GM23338 (cell line): ENCODE measurements around the gene DUSP8. TPM values are rescaled to one million over a fixed set of nuclear protein-coding genes. Genes with fewer than 3 reads are reported as not detected.

Experiments
- ATAC-seq: fragments of 200-7000 bp; cut with Tn5 transposase; 3 replicates; pipeline ENCODE4 v1.9.1; 2020
- DNase-seq: peaks from one replicate; pipeline ENCODE4 v3.0.0-alpha.2; 2015; ENCODE audit warnings: low spot score
- H2AFZ ChIP-seq: fragments of 200-600 bp; sonication (generic); 2 replicates; pipeline ENCODE4 v1.8.0; 2016; ENCODE audit warnings: antibody characterized with exemption, mild to moderate bottlenecking, moderate library complexity
- H3F3A ChIP-seq: fragments of 200-600 bp; sonication (generic); replicated peaks from 2 replicates; pipeline ENCODE4 v1.8.0; 2017; ENCODE audit warnings: antibody characterized with exemption, mixed run types, low read depth
- H3K27ac ChIP-seq: fragments of 200-600 bp; sonication (generic); 2 replicates; pipeline ENCODE4 v1.6.1; 2016; ENCODE audit warnings: low read depth
- H3K27me3 ChIP-seq: fragments of 200-600 bp; sonication (generic); 2 replicates; pipeline ENCODE4 v1.8.0; 2016; ENCODE audit warnings: mild to moderate bottlenecking, mixed run types, moderate library complexity; ENCODE audit not compliant: insufficient read depth
- H3K36me3 ChIP-seq: fragments of 200-600 bp; sonication (generic); 2 replicates; pipeline ENCODE4 v1.8.0; 2016; ENCODE audit warnings: mild to moderate bottlenecking; ENCODE audit not compliant: insufficient read depth
- H3K4me1 ChIP-seq: fragments of 200-600 bp; sonication (generic); 2 replicates; pipeline ENCODE4 v1.8.0; 2016; ENCODE audit warnings: mild to moderate bottlenecking, moderate library complexity; ENCODE audit not compliant: insufficient read depth
- H3K4me2 ChIP-seq: fragments of 200-600 bp; sonication (generic); 2 replicates; pipeline ENCODE4 v1.7.1; 2017; ENCODE audit warnings: mixed run types
- H3K4me3 ChIP-seq: fragments of 200-600 bp; sonication (generic); 2 replicates; pipeline ENCODE4 v1.6.1; 2016; ENCODE audit warnings: mixed run types
- H3K79me2 ChIP-seq: fragments of 200-600 bp; sonication (generic); replicated peaks from 2 replicates; pipeline ENCODE4 v1.8.0; 2017; ENCODE audit warnings: mild to moderate bottlenecking; ENCODE audit not compliant: insufficient read depth
- H3K9me2 ChIP-seq: fragments of 200-600 bp; sonication (generic); 2 replicates; pipeline ENCODE4 v1.8.0; 2017; ENCODE audit not compliant: insufficient read depth
- H4K20me1 ChIP-seq: fragments of 200-600 bp; sonication (generic); replicated peaks from 2 replicates; pipeline ENCODE4 v1.8.0; 2017; ENCODE audit warnings: mild to moderate bottlenecking; ENCODE audit not compliant: insufficient read depth
- H3K27ac Mint-ChIP-seq: 2 replicates; pipeline ENCODE4 v1.8.0; 2020; ENCODE audit warnings: inconsistent platforms, mild to moderate bottlenecking, moderate library complexity, mixed read lengths
- H3K27me3 Mint-ChIP-seq: 3 replicates; pipeline ENCODE4 v1.8.0; 2022; ENCODE audit warnings: low read depth, mild to moderate bottlenecking, moderate library complexity, mixed read lengths, inconsistent platforms; ENCODE audit not compliant: insufficient read depth, poor library complexity
- H3K36me3 Mint-ChIP-seq: 3 replicates; pipeline ENCODE4 v1.8.0; 2021; ENCODE audit warnings: low read depth, mild to moderate bottlenecking, inconsistent platforms, moderate library complexity, mixed read lengths
- H3K4me1 Mint-ChIP-seq: 3 replicates; pipeline ENCODE4 v1.8.0; 2020; ENCODE audit warnings: mild to moderate bottlenecking, inconsistent platforms, mixed read lengths
- H3K4me3 Mint-ChIP-seq: 3 replicates; pipeline ENCODE4 v1.8.0; 2021; ENCODE audit warnings: moderate library complexity, mild to moderate bottlenecking, inconsistent platforms, mixed read lengths
- H3K9me3 Mint-ChIP-seq: 3 replicates; pipeline ENCODE4 v1.8.0; 2020; ENCODE audit warnings: moderate library complexity, mild to moderate bottlenecking, inconsistent platforms, mixed read lengths
- CREB1 ChIP-seq: fragments of 250-450 bp; sonication (Bioruptor Pico); IDR thresholded peaks from 2 replicates; pipeline ENCODE4 v1.5.0; 2020; ENCODE audit warnings: low read depth, mild to moderate bottlenecking, moderate library complexity
- CTCF ChIP-seq, 2 experiments: fragments of 200-600 bp in 1 of 2; sonication (generic) in 1 of 2; conservative IDR thresholded peaks; 2 replicates each; pipeline versions ENCODE4 v1.5.1 to v1.6.1; 2016 to 2017; ENCODE audit warnings: antibody characterized with exemption in 2 of 2, low read depth in 2 of 2, mild to moderate bottlenecking in 2 of 2, moderate library complexity in 1 of 2
- ETS1 ChIP-seq: IDR thresholded peaks from 2 replicates; pipeline ENCODE4 v1.6.1; 2016; ENCODE audit warnings: antibody characterized with exemption
- EZH2 ChIP-seq: fragments of 200-600 bp; sonication (generic); IDR thresholded peaks from one replicate; pipeline ENCODE4 v1.8.0; 2017; ENCODE audit warnings: antibody characterized with exemption, mild to moderate bottlenecking, low read depth; ENCODE audit not compliant: unreplicated experiment
- EZH2phosphoT487 ChIP-seq: fragments of 200-600 bp; sonication (generic); IDR thresholded peaks from one replicate; pipeline ENCODE4 v1.8.1; 2018; ENCODE audit warnings: antibody characterized with exemption; ENCODE audit not compliant: unreplicated experiment
- JUNB ChIP-seq: IDR thresholded peaks from one replicate; pipeline ENCODE4 v1.6.1; 2016; ENCODE audit warnings: antibody characterized with exemption; ENCODE audit not compliant: unreplicated experiment
- NANOG ChIP-seq: IDR thresholded peaks from 2 replicates; pipeline ENCODE4 v1.6.1; 2016; ENCODE audit warnings: antibody characterized with exemption, borderline replicate concordance
- POLR2AphosphoS5 ChIP-seq: IDR thresholded peaks from 2 replicates; pipeline ENCODE4 v1.6.1; 2016; ENCODE audit warnings: antibody characterized with exemption, low read depth
- REST ChIP-seq: IDR thresholded peaks from one replicate; pipeline ENCODE4 v1.6.1; 2018; ENCODE audit warnings: antibody characterized with exemption; ENCODE audit not compliant: unreplicated experiment
- STAT1 ChIP-seq: IDR thresholded peaks from one replicate; pipeline ENCODE4 v1.6.1; 2016; ENCODE audit warnings: antibody characterized with exemption; ENCODE audit not compliant: unreplicated experiment
- ZNF114 ChIP-seq: fragments of 250-450 bp; sonication (Bioruptor Pico); IDR thresholded peaks from 2 replicates; pipeline ENCODE4 v1.5.0; 2020; ENCODE audit warnings: mild to moderate bottlenecking, moderate library complexity
- ZNF331 ChIP-seq: fragments of 250-450 bp; sonication (Bioruptor Pico); IDR thresholded peaks from 2 replicates; pipeline ENCODE4 v1.5.0; 2020; ENCODE audit warnings: low read depth, mild to moderate bottlenecking, moderate library complexity
- polyA plus RNA-seq: library from polyadenylated mRNA; unstranded; fragments of >200 nt; fragmentation: Nextera tagmentation; extraction: Ambion mirVana; gene quantifications from 2 replicates; pipeline ENCODE4 v1.2.1, GENCODE V29; 2016
- total RNA-seq: library from RNA; depleted of rRNA; stranded (reverse); fragments of >200 nt; shearing (Covaris generic); gene quantifications from 2 replicates; pipeline ENCODE4 v1.2.3, GENCODE V29; 2014
- TF ChIP-seq, protein P1 (sequence below): fragments of 250-450 bp; sonication (Bioruptor Pico); IDR thresholded peaks from 2 replicates; pipeline ENCODE4 v1.5.0; 2020; ENCODE audit warnings: mild to moderate bottlenecking, moderate library complexity

Gene DUSP8
- total and polyA plus RNA-seq, 2 experiments from 2014 or later: 1.1 TPM

- Histone ChIP-seq H4K20me1 (peaks cover 13% of the 10 kb centered on the region), H3K79me2 (peaks cover 35% of the 10 kb centered on the region), H3K27me3 (peaks cover 17% of the 10 kb centered on the region), H3F3A (no peaks in the 10 kb centered on the region), H3K36me3 (no peaks in the 10 kb centered on the region), H2AFZ (no peak overlapping the region), H3K27ac (no peak overlapping the region), H3K4me1 (no peaks in the 10 kb centered on the region), H3K4me3 (no peak overlapping the region), H3K9me2 (no peaks in the 10 kb centered on the region), H3K4me2 (no peak overlapping the region)
- no peak for TF ChIP-seq STAT1
- TF ChIP-seq, protein P1, sequence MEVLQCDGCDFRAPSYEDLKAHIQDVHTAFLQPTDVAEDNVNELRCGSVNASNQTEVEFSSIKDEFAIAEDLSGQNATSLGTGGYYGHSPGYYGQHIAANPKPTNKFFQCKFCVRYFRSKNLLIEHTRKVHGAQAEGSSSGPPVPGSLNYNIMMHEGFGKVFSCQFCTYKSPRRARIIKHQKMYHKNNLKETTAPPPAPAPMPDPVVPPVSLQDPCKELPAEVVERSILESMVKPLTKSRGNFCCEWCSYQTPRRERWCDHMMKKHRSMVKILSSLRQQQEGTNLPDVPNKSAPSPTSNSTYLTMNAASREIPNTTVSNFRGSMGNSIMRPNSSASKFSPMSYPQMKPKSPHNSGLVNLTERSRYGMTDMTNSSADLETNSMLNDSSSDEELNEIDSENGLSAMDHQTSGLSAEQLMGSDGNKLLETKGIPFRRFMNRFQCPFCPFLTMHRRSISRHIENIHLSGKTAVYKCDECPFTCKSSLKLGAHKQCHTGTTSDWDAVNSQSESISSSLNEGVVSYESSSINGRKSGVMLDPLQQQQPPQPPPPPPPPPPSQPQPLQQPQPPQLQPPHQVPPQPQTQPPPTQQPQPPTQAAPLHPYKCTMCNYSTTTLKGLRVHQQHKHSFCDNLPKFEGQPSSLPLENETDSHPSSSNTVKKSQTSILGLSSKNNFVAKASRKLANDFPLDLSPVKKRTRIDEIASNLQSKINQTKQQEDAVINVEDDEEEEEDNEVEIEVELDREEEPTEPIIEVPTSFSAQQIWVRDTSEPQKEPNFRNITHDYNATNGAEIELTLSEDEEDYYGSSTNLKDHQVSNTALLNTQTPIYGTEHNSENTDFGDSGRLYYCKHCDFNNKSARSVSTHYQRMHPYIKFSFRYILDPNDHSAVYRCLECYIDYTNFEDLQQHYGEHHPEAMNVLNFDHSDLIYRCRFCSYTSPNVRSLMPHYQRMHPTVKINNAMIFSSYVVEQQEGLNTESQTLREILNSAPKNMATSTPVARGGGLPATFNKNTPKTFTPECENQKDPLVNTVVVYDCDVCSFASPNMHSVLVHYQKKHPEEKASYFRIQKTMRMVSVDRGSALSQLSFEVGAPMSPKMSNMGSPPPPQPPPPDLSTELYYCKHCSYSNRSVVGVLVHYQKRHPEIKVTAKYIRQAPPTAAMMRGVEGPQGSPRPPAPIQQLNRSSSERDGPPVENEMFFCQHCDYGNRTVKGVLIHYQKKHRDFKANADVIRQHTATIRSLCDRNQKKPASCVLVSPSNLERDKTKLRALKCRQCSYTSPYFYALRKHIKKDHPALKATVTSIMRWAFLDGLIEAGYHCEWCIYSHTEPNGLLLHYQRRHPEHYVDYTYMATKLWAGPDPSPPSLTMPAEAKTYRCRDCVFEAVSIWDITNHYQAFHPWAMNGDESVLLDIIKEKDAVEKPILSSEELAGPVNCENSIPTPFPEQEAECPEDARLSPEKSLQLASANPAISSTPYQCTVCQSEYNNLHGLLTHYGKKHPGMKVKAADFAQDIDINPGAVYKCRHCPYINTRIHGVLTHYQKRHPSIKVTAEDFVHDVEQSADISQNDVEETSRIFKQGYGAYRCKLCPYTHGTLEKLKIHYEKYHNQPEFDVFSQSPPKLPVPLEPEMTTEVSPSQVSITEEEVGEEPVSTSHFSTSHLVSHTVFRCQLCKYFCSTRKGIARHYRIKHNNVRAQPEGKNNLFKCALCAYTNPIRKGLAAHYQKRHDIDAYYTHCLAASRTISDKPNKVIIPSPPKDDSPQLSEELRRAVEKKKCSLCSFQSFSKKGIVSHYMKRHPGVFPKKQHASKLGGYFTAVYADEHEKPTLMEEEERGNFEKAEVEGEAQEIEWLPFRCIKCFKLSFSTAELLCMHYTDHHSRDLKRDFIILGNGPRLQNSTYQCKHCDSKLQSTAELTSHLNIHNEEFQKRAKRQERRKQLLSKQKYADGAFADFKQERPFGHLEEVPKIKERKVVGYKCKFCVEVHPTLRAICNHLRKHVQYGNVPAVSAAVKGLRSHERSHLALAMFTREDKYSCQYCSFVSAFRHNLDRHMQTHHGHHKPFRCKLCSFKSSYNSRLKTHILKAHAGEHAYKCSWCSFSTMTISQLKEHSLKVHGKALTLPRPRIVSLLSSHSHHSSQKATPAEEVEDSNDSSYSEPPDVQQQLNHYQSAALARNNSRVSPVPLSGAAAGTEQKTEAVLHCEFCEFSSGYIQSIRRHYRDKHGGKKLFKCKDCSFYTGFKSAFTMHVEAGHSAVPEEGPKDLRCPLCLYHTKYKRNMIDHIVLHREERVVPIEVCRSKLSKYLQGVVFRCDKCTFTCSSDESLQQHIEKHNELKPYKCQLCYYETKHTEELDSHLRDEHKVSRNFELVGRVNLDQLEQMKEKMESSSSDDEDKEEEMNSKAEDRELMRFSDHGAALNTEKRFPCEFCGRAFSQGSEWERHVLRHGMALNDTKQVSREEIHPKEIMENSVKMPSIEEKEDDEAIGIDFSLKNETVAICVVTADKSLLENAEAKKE (CRISPR knock-in tag): no peak
- TF ChIP-seq CREB1 (CRISPR knock-in tag): no peak
- TF ChIP-seq POLR2AphosphoS5: no peak
- TF ChIP-seq CTCF (conservative IDR thresholded peaks at IDR 0.05; ENCODE audit: low read depth in 2 of 2): no peak
- TF ChIP-seq ZNF331 (CRISPR knock-in tag): no peak
- no peak for TF ChIP-seq NANOG
- TF ChIP-seq EZH2phosphoT487: no peak
- no peak for TF ChIP-seq JUNB
- no peak for TF ChIP-seq REST
- no peak for TF ChIP-seq ETS1
- TF ChIP-seq EZH2: no peak
- TF ChIP-seq ZNF114 (CRISPR knock-in tag): no peak
- Mint-ChIP-seq H3K9me3 (no peaks in the 10 kb centered on the region), H3K4me1 (no peaks in the 10 kb centered on the region), H3K27ac (no peak overlapping the region), H3K27me3 (peaks cover 17% of the 10 kb centered on the region), H3K36me3 (no peaks in the 10 kb centered on the region), H3K4me3 (no peak overlapping the region; the same call in 2 of the 3 replicates)
- no peak for ATAC-seq
- no peak for DNase-seq
Measured at GRCh38 chr11:1538153-1538552, 33.9 kb downstream of the DUSP8 start.
